SK-N-MC (cell line): ENCODE measurements around the gene LGI4.

Source experiments
- EZH2 ChIP-seq: fragments of 200-600 bp; sonication (generic); IDR thresholded peaks from one replicate; pipeline ENCODE4 v1.6.1; 2017; ENCODE audit warnings: antibody characterized with exemption
- FOXP2 ChIP-seq: optimal IDR thresholded peaks from 2 replicates; pipeline ENCODE3; 2011; ENCODE audit warnings: mild to moderate bottlenecking, moderate library complexity; ENCODE audit not compliant: insufficient read depth; ENCODE audit errors: extremely low read length, control extremely low read depth
- POLR2AphosphoS5 ChIP-seq: IDR thresholded peaks from 2 replicates; pipeline ENCODE4 v1.6.1; 2012; ENCODE audit warnings: mild to moderate bottlenecking, low read depth, low read length, borderline replicate concordance

DNA sequence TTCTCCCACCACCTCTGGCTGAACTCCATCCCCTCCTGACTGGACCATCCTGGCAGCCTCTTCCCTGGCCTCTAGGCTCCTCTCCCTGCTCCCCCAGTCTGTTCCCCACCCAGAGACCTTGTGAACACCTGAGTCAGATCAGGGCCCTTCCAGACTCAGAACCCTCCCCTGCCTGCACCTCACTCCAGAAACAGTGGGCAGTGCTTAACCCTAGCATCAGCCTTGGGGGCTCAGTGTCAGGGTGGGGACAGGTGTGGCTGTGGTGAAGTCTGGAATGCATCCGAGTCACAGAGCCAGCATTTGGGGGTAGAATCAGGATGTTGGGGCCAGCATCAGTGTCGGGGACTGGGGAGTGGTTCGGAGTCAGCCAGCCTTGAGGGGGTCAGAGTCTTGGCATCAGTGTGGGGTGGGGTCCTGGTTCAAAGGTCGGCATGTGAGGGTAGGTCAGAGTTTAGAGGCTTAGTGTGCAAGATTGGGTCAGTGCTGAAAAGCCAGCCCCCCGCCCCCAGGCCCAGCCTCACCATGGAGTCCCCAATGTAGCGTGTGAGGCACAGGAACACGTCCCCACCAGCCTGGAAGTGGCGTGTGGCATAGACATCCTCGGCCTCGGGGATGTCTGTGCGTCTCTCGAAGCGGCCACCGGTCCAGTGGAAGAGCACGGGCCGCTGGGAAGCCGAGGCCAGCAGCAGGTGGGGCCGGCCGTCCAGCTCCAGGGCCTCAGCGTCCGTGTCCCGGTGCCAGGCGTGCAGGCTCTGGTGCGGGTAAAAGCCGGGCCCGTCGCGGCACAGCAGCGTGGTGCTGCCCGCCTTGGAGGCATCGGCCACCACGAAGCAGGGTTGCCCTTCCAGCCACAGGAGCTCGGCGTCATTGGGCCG, 8.9 kb downstream of the LGI4 start:
- TF ChIP-seq EZH2: no peak
- TF ChIP-seq POLR2AphosphoS5: no peak
- no peak for TF ChIP-seq FOXP2
